Progenitor cell of endocrine pancreas (in vitro differentiated cells): ENCODE results near the gene EEIG1. TPM values are rescaled to one million over a fixed set of nuclear protein-coding genes. Genes with fewer than 3 reads are reported as not detected.
"Not testable (repeated sequence)": the region's sequence is repeated elsewhere in the genome, so short reads cannot be mapped to it uniquely, and the experiment has no call there.

Experiments
- DNase-seq: peaks from one replicate; pipeline ENCODE4 v3.0.0; 2021; ENCODE audit warnings: low spot score; ENCODE audit not compliant: unreplicated experiment
- H3K27ac Mint-ChIP-seq: 2 replicates; pipeline ENCODE4 v1.8.0; 2021; ENCODE audit warnings: mild to moderate bottlenecking, moderate library complexity, mixed read lengths
- H3K27me3 Mint-ChIP-seq: 2 replicates; pipeline ENCODE4 v1.8.0; 2021; ENCODE audit warnings: mixed read lengths
- H3K36me3 Mint-ChIP-seq: 2 replicates; pipeline ENCODE4 v1.8.0; 2022; ENCODE audit warnings: mixed read lengths; ENCODE audit not compliant: insufficient read depth
- H3K4me1 Mint-ChIP-seq: 2 replicates; pipeline ENCODE4 v1.8.0; 2021; ENCODE audit warnings: low read depth, mixed read lengths
- H3K4me3 Mint-ChIP-seq: 2 replicates; pipeline ENCODE4 v1.8.0; 2021; ENCODE audit warnings: low read depth, mild to moderate bottlenecking, moderate library complexity, mixed read lengths
- H3K9me3 Mint-ChIP-seq: 2 replicates; pipeline ENCODE4 v1.8.0; 2021; ENCODE audit warnings: low read depth, mixed read lengths
- CTCF ChIP-seq: fragments of 200-600 bp; sonication (generic); IDR thresholded peaks from one replicate; pipeline ENCODE4 v1.5.0; 2021; ENCODE audit warnings: antibody characterized with exemption, mild to moderate bottlenecking; ENCODE audit not compliant: unreplicated experiment
- total RNA-seq: library from RNA; stranded (reverse); gene quantifications from 2 replicates; pipeline ENCODE4 v1.2.1, GENCODE V29; 2021

The EEIG1 gene
- total RNA-seq, 1 donor from 2014 or later: 48.2 TPM

GRCh38 chr9:128024761-128025308, 44.0 kb upstream of the EEIG1 start:
- H3K4me3 Mint-ChIP-seq: no peak overlapping the region
- no peaks in the 10 kb centered on the region for H3K36me3 Mint-ChIP-seq
- no peaks in the 10 kb centered on the region for H3K27me3 Mint-ChIP-seq
- no peak overlapping the region for H3K27ac Mint-ChIP-seq
- no peak for TF ChIP-seq CTCF
- no peaks in the 10 kb centered on the region for H3K9me3 Mint-ChIP-seq
- no peak for DNase-seq
- H3K4me1 Mint-ChIP-seq: no peaks in the 10 kb centered on the region

GRCh38 chr9:128023671-128024070, 42.9 kb upstream of the EEIG1 start:
- H3K4me1 Mint-ChIP-seq, DNase-seq, H3K4me3 Mint-ChIP-seq, H3K27ac Mint-ChIP-seq, H3K9me3 Mint-ChIP-seq, H3K36me3 Mint-ChIP-seq, H3K27me3 Mint-ChIP-seq: not testable (repeated sequence)

- Mint-ChIP-seq H3K4me3 (no peak overlapping the region), H3K9me3 (no peaks in the 10 kb centered on the region), H3K27ac (no peak overlapping the region), H3K27me3 (no peaks in the 10 kb centered on the region), H3K36me3 (no peaks in the 10 kb centered on the region), H3K4me1 (no peaks in the 10 kb centered on the region)
- DNase-seq: no peak
- no peak for TF ChIP-seq CTCF
Measured at GRCh38 chr9:128022886-128023285, 42.1 kb upstream of the EEIG1 start.

- no peak overlapping the region for H3K27ac Mint-ChIP-seq
- DNase-seq: no peak
Measured at GRCh38 chr9:128021098-128021497, 40.3 kb upstream of the EEIG1 start.

GRCh38 chr9:128020692-128021091, 39.9 kb upstream of the EEIG1 start:
- no peaks in the 10 kb centered on the region for H3K36me3 Mint-ChIP-seq
- DNase-seq: no peak

More at GRCh38 chr9:128021098-128021497, 40.3 kb upstream of the EEIG1 start:
- H3K27me3 Mint-ChIP-seq: no peaks in the 10 kb centered on the region
- no peaks in the 10 kb centered on the region for H3K36me3 Mint-ChIP-seq
- no peak overlapping the region for H3K4me3 Mint-ChIP-seq
- no peak for TF ChIP-seq CTCF
- no peaks in the 10 kb centered on the region for H3K9me3 Mint-ChIP-seq
- no peaks in the 10 kb centered on the region for H3K4me1 Mint-ChIP-seq

More at GRCh38 chr9:128020692-128021091, 39.9 kb upstream of the EEIG1 start:
- Mint-ChIP-seq H3K4me1 (no peaks in the 10 kb centered on the region), H3K9me3 (no peaks in the 10 kb centered on the region), H3K27me3 (no peaks in the 10 kb centered on the region), H3K27ac (no peak overlapping the region), H3K4me3 (no peak overlapping the region)
- peak; percentile 39 for TF ChIP-seq CTCF
